HepG2 (cell line): ENCODE measurements around the gene NAP1L1. TPM values are rescaled to one million over a fixed set of nuclear protein-coding genes. Genes with fewer than 3 reads are reported as not detected.

Experiments
- CBFB ChIP-seq: sonication (generic); formaldehyde crosslinking; IDR thresholded peaks from 2 replicates; pipeline ENCODE4 v1.4.0; 2020; ENCODE audit warnings: missing genetic modification reagents
- ESRRA ChIP-seq: sonication (generic); formaldehyde crosslinking; IDR thresholded peaks from 2 replicates; pipeline ENCODE4 v1.5.1; 2020; ENCODE audit warnings: mild to moderate bottlenecking, low read depth, missing genetic modification reagents
- NR2F2 ChIP-seq: IDR thresholded peaks from 2 replicates; pipeline ENCODE4 v1.6.1; 2012; ENCODE audit warnings: low read depth, inconsistent platforms, borderline replicate concordance
- PAX8 ChIP-seq: sonication (generic); formaldehyde crosslinking; IDR thresholded peaks from 2 replicates; pipeline ENCODE4 v1.8.0; 2022; ENCODE audit warnings: mild to moderate bottlenecking, missing genetic modification reagents, borderline replicate concordance
- PAXIP1 ChIP-seq: sonication (generic); formaldehyde crosslinking; conservative IDR thresholded peaks from 2 replicates; pipeline ENCODE4 v1.4.0; 2020; ENCODE audit warnings: mild to moderate bottlenecking, missing genetic modification reagents, moderate library complexity
- TAF1 ChIP-seq: sonication (generic); formaldehyde crosslinking; IDR thresholded peaks from 2 replicates; pipeline ENCODE4 v1.4.0; 2020; ENCODE audit warnings: missing genetic modification reagents
- ZBTB38 ChIP-seq: sonication (generic); formaldehyde crosslinking; IDR thresholded peaks from 2 replicates; pipeline ENCODE4 v1.5.1; 2020; ENCODE audit warnings: mild to moderate bottlenecking, missing genetic modification reagents
- ZFP41 ChIP-seq: sonication (generic); formaldehyde crosslinking; IDR thresholded peaks from 2 replicates; pipeline ENCODE4 v1.4.0; 2020; ENCODE audit warnings: mild to moderate bottlenecking, missing genetic modification reagents, borderline replicate concordance
- ZFP91 ChIP-seq: sonication (generic); formaldehyde crosslinking; IDR thresholded peaks from 2 replicates; pipeline ENCODE4 v1.9.0; 2022; ENCODE audit warnings: missing genetic modification reagents, mild to moderate bottlenecking, borderline replicate concordance
- ZHX1 ChIP-seq: sonication (generic); formaldehyde crosslinking; IDR thresholded peaks from 2 replicates; pipeline ENCODE4 v1.8.1; 2022; ENCODE audit warnings: low read depth, mild to moderate bottlenecking, missing genetic modification reagents
- ZNF101 ChIP-seq: sonication (generic); formaldehyde crosslinking; IDR thresholded peaks from 2 replicates; pipeline ENCODE4 v1.4.0; 2020; ENCODE audit warnings: mild to moderate bottlenecking, low read depth, missing genetic modification reagents, borderline replicate concordance
- ZNF260 ChIP-seq: sonication (generic); formaldehyde crosslinking; IDR thresholded peaks from 2 replicates; pipeline ENCODE4 v1.4.0; 2020; ENCODE audit warnings: missing genetic modification reagents, low read depth, mild to moderate bottlenecking, borderline replicate concordance
- ZNF281 ChIP-seq: sonication (generic); formaldehyde crosslinking; IDR thresholded peaks from 2 replicates; pipeline ENCODE4 v1.4.0; 2020; ENCODE audit warnings: missing genetic modification reagents, borderline replicate concordance
- ZNF329 ChIP-seq: sonication (generic); formaldehyde crosslinking; IDR thresholded peaks from 2 replicates; pipeline ENCODE4 v1.9.0; 2021; ENCODE audit warnings: low read depth, mild to moderate bottlenecking, missing genetic modification reagents
- ZNF441 ChIP-seq: sonication (generic); formaldehyde crosslinking; IDR thresholded peaks from 2 replicates; pipeline ENCODE4 v1.7.0; 2021; ENCODE audit warnings: missing genetic modification reagents, borderline replicate concordance
- ZNF572 ChIP-seq: sonication (generic); formaldehyde crosslinking; IDR thresholded peaks from 2 replicates; pipeline ENCODE4 v1.5.1; 2020; ENCODE audit warnings: mild to moderate bottlenecking, missing genetic modification reagents
- polyA plus RNA-seq, 8 experiments: library from polyadenylated mRNA; depleted of rRNA in 3 of 8; stranded (reverse) in 7 of 8; unstranded in 1 of 8; fragments of >200 nt; fragmentation: Illumina TruSeq in 4 of 8; extraction: Trizol in 4 of 8; gene quantifications; 2 replicates each; pipeline versions ENCODE4 v1.2.1 to v1.2.3, GENCODE V29; 2011 to 2016; ENCODE audit warnings: low read depth in 4 of 8, missing spikeins in 1 of 8, mixed read lengths in 1 of 8; ENCODE audit not compliant: insufficient read depth in 1 of 8
- total RNA-seq, 5 experiments: library from RNA; depleted of rRNA; stranded (reverse); fragments of >200 nt; fragmentation: Illumina TruSeq; extraction: Trizol; gene quantifications; 2 replicates each; pipeline ENCODE4 v1.2.3, GENCODE V29; 2016; ENCODE audit warnings: low read depth in 1 of 5

The NAP1L1 gene
- total and polyA plus RNA-seq, 2 of the 13 experiments (the other 11 are each of a cell fraction or from before 2014, with no cell fraction given): 207 to 309 TPM

GRCh38 chr12:75990189-75990912 is 94.1 kb downstream of the NAP1L1 start (continued):
- no peak for TF ChIP-seq ZNF441 (CRISPR knock-in tag)
- TF ChIP-seq PAXIP1 (CRISPR knock-in tag): peak; percentile 94
- TF ChIP-seq ZNF329 (CRISPR knock-in tag): no peak
- 0 out of 2 replicates have a peak, but pooled peaks have one; percentile 67 for TF ChIP-seq ZNF101
- TF ChIP-seq ESRRA: no peak; the same call in 1 of the 2 replicates
- no peak for TF ChIP-seq ZNF260 (CRISPR knock-in tag)
- TF ChIP-seq ZBTB38: no peak
- TF ChIP-seq ZNF572: no peak
- TF ChIP-seq ZFP91 (CRISPR knock-in tag): no peak
- peak; percentile 96 for TF ChIP-seq NR2F2
- peak; percentile 60; the same call in 1 of the 2 replicates for TF ChIP-seq ZNF281 (CRISPR knock-in tag)
- TF ChIP-seq ZHX1: peak; percentile 74; the same call in 1 of the 2 replicates
- peak; percentile 84; the same call in 1 of the 2 replicates for TF ChIP-seq CBFB (CRISPR knock-in tag)
- TF ChIP-seq TAF1 (CRISPR knock-in tag): no peak
- no peak for TF ChIP-seq ZFP41 (CRISPR knock-in tag)
- TF ChIP-seq PAX8 (CRISPR knock-in tag): no peak
